GM18526 (cell line): ENCODE measurements around the gene CAMKK2.

Experiments
- POLR2A ChIP-seq: IDR thresholded peaks from 3 replicates; pipeline ENCODE4 v1.6.1; 2011; ENCODE audit not compliant: insufficient read length; ENCODE audit errors: extremely low read depth

Gene CAMKK2

GRCh38 chr12:121263206-121263935, 33.1 kb downstream of the CAMKK2 start:
- TF ChIP-seq POLR2A: no peak

GRCh38 chr12:121261398-121261797, 35.1 kb downstream of the CAMKK2 start:
- TF ChIP-seq POLR2A: no peak

- TF ChIP-seq POLR2A: no peak
Measured at GRCh38 chr12:121260091-121260490, 36.4 kb downstream of the CAMKK2 start.

DNA sequence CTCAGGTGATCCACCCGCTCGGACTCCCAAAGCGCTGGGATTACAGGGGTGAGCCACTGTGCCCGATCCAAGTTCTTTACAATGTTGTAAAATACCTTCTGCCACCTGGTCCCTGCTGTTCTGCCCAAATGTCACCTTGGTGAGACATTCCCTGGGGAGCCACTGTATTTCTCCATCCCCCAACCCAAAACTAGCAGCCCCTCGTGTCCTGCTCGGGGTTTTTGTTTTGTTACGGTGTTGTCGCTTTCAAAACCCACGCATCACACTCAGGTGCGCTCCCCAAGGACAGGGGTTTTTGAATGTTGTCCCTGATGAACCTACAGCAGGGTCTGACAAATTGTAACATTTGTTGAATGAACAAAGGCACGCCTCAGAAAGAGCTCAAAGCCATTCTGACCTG, 37.4 kb downstream of the CAMKK2 start:
- no peak for TF ChIP-seq POLR2A

DNA sequence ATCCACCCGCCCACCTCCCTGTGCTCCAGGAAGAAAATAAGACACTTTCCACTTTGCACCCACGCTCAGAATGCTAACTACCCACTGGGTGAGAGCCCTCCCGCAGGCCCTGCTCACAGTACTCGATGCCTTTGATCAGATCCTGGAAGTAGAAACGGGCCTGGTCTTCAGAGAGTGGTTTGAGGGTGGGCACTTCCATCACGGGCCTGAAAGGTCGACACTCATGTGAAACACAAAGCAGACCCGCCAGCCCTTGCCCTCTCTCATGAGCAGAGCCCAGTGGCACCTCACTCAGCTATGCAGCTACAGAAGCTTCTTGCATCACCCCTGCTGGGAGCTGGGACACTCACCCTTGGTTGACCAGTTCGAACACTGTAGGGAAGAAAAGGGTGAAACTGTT, 41.1 kb downstream of the CAMKK2 start:
- no peak for TF ChIP-seq POLR2A

DNA sequence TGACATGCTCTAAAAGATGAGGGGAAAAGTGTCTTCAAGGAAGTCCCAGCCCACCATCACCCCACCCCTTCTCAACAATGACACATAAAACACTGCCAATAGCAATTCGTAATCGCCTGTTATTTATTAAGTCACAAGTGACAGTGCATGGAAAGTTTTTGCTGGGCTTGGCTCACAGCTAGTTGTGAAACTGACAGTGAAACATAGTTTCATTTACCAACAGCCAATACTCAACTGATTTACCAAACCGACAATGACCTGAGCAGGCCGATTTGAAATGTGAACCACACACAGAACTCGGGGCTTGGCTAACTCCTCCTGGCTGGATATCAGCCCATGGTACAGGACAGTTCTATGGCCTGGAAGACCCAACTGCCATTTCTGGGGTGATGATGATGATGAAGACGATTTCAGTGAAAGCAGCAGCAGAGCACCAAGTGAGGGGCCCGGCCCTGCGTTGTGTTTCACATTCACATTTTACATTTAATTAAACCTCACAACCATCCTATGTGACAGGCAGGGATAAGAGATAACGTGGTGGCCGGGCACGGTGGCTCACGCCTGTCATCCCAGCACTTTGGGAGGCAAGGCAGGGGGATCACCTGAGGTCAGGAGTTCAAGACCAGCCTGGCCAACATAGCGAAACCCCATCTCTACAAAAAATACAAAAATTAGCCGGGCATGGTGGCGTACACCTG, 42.7 kb downstream of the CAMKK2 start:
- TF ChIP-seq POLR2A: no peak

DNA sequence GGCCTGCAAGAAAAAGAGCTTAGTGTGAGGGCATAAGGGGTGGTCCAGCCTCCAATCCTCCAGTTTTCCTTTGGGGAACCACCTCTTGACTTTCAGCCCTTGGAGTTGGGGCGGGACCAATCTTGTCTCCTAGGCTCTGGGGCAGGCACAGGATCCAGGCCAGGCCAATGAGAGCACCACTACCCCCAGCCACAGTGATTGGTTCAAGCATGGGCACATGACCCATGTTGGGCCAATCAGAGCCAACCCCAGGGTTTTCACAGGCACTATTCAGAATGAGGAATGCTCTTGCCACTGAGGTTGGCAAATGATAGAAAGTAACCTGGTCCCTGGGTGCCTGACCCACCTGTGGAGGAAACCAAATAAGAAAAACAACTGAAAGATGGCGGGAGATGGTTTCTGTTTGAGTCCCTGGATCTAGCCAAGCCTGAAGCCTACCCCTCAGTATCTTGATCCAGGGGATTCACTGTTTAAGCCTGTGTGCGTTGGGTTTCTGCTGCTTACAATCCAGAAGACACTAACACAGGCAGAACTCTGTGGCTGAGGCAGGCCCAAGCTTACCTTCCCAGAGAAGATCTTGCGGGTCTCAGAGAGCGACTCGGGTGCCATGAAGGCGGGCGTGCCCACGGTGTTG, 43.7 kb downstream of the CAMKK2 start:
- no peak for TF ChIP-seq POLR2A

DNA sequence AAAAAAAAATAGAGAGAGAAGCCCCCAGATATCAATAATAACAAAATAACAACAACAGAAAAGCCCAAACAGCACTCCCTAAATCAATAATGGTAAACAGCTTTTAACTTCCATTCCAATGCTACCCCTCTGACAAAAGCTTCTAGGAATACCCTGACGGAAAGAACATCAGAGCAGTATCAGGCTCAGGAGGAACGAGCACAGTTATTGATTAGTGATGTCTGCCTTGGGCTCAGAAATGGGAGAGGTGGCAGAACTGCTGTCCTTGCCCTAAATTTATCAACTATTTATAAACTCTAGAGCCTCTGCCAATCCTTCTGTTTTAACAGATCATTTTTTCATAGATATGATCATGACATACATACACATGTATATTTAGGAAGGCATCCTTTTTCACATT, 44.7 kb downstream of the CAMKK2 start:
- no peak for TF ChIP-seq POLR2A

GRCh38 chr12:121250359-121250758, 46.1 kb downstream of the CAMKK2 start:
- no peak for TF ChIP-seq POLR2A

DNA sequence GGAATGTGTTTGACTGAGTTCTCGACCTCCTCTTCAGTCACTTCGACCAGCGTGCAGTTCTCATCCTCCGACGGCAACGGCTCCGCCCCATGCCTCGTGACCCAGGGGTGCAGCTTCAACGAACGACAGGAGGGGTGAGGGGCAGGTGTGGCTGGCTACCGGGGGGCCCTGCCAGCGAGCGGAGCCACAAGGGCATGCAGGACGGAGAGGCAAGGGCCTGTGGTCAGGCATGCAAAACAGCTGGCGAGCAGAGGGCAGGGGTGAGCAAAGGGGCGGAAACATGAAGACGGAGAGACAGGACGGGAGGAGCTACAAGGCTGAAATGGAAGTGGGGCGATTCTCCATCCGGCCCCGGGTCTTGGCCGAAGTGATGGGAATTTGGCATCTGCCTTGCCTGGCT, 47.9 kb downstream of the CAMKK2 start:
- no peak for TF ChIP-seq POLR2A

- no peak for TF ChIP-seq POLR2A
Measured at GRCh38 chr12:121246893-121247557, 49.5 kb downstream of the CAMKK2 start.

- TF ChIP-seq POLR2A: no peak
Measured at GRCh38 chr12:121245951-121246350, 50.6 kb downstream of the CAMKK2 start.

- no peak for TF ChIP-seq POLR2A
Measured at GRCh38 chr12:121245031-121245430, 51.5 kb downstream of the CAMKK2 start.

- no peak for TF ChIP-seq POLR2A
Measured at GRCh38 chr12:121241156-121241970, 55.1 kb downstream of the CAMKK2 start.
